ENCODE data around the gene ABHD8. TPM values are rescaled to one million over a fixed set of nuclear protein-coding genes. Genes with fewer than 3 reads are reported as not detected.

Gene ABHD8
- total and polyA plus RNA-seq, 11 donors, result 7.4 to 21.8 (median 11.6) TPM

DNA sequence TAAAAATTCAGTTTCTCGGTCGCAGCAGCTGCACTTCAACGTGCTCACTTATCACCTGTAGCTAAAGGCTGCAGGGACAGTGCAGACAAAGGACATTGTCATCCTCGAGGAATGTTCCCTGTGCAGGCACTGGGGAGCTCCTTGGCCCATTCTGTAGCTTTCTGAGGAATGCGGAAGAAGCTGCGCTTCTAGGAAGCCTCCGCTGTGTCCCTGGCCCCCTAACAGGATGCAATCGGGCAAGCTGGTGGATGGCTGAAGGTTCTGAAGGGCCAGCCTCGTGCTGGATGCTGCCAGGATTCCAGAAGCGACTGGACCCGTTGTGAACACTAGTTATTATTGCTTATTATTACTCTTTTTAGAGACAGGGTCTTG lies 23.4 kb upstream of the ABHD8 start:
- peaks cover 0 to 21% (median 0%) of the 10 kb centered on the region in 12 donors for H3K4me1 ChIP-seq
- H3K4me3 ChIP-seq, result no peak overlapping the region
- intact Hi-C loops (cut with DNase I), result no loop called here
- no peak for TF ChIP-seq POLR2A (IDR thresholded peaks at IDR 0.05)
- TF ChIP-seq, protein P1, sequence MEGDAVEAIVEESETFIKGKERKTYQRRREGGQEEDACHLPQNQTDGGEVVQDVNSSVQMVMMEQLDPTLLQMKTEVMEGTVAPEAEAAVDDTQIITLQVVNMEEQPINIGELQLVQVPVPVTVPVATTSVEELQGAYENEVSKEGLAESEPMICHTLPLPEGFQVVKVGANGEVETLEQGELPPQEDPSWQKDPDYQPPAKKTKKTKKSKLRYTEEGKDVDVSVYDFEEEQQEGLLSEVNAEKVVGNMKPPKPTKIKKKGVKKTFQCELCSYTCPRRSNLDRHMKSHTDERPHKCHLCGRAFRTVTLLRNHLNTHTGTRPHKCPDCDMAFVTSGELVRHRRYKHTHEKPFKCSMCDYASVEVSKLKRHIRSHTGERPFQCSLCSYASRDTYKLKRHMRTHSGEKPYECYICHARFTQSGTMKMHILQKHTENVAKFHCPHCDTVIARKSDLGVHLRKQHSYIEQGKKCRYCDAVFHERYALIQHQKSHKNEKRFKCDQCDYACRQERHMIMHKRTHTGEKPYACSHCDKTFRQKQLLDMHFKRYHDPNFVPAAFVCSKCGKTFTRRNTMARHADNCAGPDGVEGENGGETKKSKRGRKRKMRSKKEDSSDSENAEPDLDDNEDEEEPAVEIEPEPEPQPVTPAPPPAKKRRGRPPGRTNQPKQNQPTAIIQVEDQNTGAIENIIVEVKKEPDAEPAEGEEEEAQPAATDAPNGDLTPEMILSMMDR (IDR thresholded peaks at IDR 0.05), result no peak
- H3K27me3 ChIP-seq, result peaks cover 0 to 17% (median 0%) of the 10 kb centered on the region in 9 donors
- H3K36me3 ChIP-seq, result peaks cover 0 to 31% (median 5%) of the 10 kb centered on the region in 9 donors
- no peak for DNase-seq
- no peak for ATAC-seq
- H3K27ac ChIP-seq, result no peak overlapping the region
- no peaks in the 10 kb centered on the region for H3K9me3 ChIP-seq
- WGBS, 4 donors, result 79 to 83% (median 80%) methylated on average over 11 of the region's 11 CpGs

DNA sequence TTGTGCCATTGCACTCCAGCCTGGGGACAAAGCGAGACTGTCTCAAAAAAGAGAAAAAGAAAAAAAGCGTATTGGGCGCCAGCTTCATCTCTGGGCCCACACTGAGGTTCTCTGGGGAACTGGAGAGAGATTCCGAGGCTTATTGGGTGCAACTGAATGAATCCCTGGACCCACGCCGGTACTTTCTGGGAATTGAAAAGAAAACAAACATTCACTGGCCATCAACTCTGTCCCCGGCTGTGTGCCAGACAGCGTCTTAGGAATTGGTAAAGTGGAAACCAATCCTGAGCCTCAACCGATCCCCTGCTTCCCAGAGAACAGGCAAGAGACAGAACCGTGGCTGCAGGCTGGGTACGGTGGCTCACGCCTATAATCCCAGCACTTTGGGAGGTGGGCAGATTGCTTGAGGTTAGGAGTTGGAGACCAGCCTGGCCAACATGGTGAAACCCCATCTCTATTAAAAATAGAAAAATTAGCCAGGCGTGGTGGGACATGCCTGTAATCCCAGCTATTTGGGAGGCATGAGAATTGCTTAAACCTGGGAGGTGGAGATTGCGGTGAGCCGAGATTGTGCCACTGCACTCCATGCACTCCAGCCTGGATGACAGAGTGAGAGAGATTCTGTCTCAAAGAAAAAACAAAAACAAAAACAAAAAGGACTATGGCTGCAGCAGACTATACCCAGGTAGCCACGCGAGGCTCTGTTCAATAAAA lies 22.8 kb upstream of the ABHD8 start:
- H3K27ac ChIP-seq, result no peak overlapping the region
- peak in 1 of 5 donors; percentile 58 for DNase-seq
- H3K4me1 ChIP-seq, result peaks cover 0 to 21% (median 0%) of the 10 kb centered on the region in 12 donors
- H3K27me3 ChIP-seq, result peaks cover 0 to 17% (median 0%) of the 10 kb centered on the region in 9 donors
- peaks cover 0 to 36% (median 10%) of the 10 kb centered on the region in 9 donors for H3K36me3 ChIP-seq
- 75 to 89% (median 80%) methylated on average over 17 of the region's 17 CpGs for WGBS, 4 donors
- intact Hi-C loops (cut with DNase I), result no loop called here
- no peaks in the 10 kb centered on the region for H3K9me3 ChIP-seq
- no peak for TF ChIP-seq POLR2A (IDR thresholded peaks at IDR 0.05)
- TF ChIP-seq, protein P1 (IDR thresholded peaks at IDR 0.05), result no peak
- H3K4me3 ChIP-seq, result no peak overlapping the region
- ATAC-seq, result no peak

DNA sequence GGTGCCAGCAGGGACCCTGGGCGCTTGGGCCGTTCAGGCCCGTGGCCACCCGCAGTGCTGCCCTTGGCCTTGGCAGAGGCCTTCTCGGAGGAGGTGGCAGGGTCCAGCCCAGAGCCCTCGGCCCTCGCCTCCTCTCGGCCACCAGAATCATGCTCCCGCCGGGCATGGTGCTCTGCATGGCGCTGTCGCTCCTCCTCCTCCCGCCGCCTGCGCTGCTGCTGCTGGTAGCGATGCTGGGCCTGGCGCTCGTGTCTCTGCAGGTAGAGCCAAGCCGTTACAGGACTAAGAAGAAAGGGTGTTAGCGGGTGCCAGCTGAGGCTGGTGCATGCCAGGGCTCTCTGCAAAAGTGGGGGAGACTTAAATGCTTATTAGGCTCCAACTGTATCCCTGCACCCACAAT lies 21.9 kb upstream of the ABHD8 start:
- ATAC-seq (no peak), DNase-seq (no peak)
- Histone ChIP-seq H3K4me1 (peaks cover 0 to 21% (median 0%) of the 10 kb centered on the region in 12 donors), H3K9me3 (no peaks in the 10 kb centered on the region), H3K4me3 (no peak overlapping the region), H3K27me3 (peaks cover 0 to 14% (median 0%) of the 10 kb centered on the region in 9 donors), H3K36me3 (peaks cover 0 to 38% (median 18%) of the 10 kb centered on the region in 9 donors), H3K27ac (no peak overlapping the region)
- TF ChIP-seq, protein P1 (IDR thresholded peaks at IDR 0.05), result no peak
- no peak for TF ChIP-seq POLR2A (IDR thresholded peaks at IDR 0.05)
- intact Hi-C loops (cut with DNase I), result no loop called here
- WGBS, 4 donors, result 96 to 100% (median 97%) methylated on average over 20 of the region's 20 CpGs

DNA sequence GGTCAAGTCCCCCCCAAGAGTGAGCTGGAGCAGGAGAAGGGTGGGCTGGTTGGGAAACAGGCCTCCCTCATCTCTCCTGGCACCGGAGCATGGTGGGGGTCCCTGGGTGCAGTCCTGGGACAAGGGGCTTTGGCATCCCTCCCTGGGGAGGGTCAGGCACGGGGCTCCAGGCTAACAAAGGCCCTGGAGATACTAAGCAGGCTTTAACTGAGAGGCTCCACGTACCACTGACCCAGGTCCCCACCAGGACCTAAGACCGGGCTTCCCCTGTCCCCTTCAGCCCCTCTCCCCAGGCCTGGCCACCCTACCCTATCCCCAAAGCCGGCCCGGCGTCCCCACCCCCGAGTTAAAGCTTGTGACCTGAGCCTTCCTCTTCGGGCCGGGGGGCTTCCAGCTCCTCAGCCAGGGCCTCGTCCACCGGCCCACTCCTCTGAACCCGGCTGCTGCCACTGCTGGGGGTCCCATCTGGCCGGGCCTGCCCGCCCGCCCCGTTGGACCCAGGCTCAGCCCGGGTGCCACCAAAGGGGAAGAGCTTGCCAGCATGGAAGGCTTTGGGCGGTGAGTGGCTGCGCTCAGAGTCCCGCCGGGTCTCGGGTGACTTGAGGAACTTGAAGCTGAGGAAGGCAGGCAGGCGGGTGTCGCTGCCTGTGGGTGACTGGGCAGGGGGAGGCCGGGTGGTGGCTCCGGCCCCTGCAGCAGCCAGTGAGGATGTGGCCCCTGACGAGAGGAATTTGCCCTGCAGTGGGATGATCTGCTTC lies 21.3 kb upstream of the ABHD8 start:
- DNase-seq (no peak), ATAC-seq (no peak)
- Histone ChIP-seq H3K27ac (no peak overlapping the region), H3K9me3 (no peaks in the 10 kb centered on the region), H3K36me3 (peaks cover 0 to 44% (median 23%) of the 10 kb centered on the region in 9 donors), H3K27me3 (peaks cover 0 to 8% (median 0%) of the 10 kb centered on the region in 9 donors), H3K4me1 (peaks cover 0 to 21% (median 0%) of the 10 kb centered on the region in 12 donors), H3K4me3 (no peak overlapping the region)
- WGBS, 4 donors, result 84 to 93% (median 92%) methylated on average over 11 to 28 of the region's 28 CpGs
- no peak for TF ChIP-seq POLR2A (IDR thresholded peaks at IDR 0.05)
- TF ChIP-seq, protein P1 (IDR thresholded peaks at IDR 0.05), result no peak
- intact Hi-C loops (cut with DNase I), result no loop called here

Measured in heart left ventricle (tissue), 16 donors.